GM12874 (cell line): Measurements from ENCODE around the gene AHCYL1.

ENCODE experiments used
- CTCF ChIP-seq: IDR thresholded peaks from 2 replicates; pipeline ENCODE4 v1.5.1; 2011; ENCODE audit warnings: low read depth, mild to moderate bottlenecking, control low read depth, low read length, moderate library complexity; ENCODE audit not compliant: insufficient read depth

The AHCYL1 gene

GRCh38 chr1:110011527-110012041 is 27.0 kb downstream of the AHCYL1 start:
- TF ChIP-seq CTCF = peak; percentile 65

GRCh38 chr1:110012100-110012780 is 27.7 kb downstream of the AHCYL1 start:
- TF ChIP-seq CTCF = no peak

GRCh38 chr1:110017792-110018191 is 33.2 kb downstream of the AHCYL1 start:
- TF ChIP-seq CTCF = no peak

GRCh38 chr1:110018396-110018795 is 33.8 kb downstream of the AHCYL1 start:
- no peak for TF ChIP-seq CTCF

- TF ChIP-seq CTCF = no peak
Measured at GRCh38 chr1:110019770-110020169, 35.2 kb downstream of the AHCYL1 start.

GRCh38 chr1:110021285-110021684 is 36.7 kb downstream of the AHCYL1 start:
- TF ChIP-seq CTCF = no peak

GRCh38 chr1:110024613-110025012 is 40.0 kb downstream of the AHCYL1 start:
- no peak for TF ChIP-seq CTCF
